H1 (cell line): ENCODE results near the gene PTPRR. TPM values are rescaled to one million over a fixed set of nuclear protein-coding genes. Genes with fewer than 3 reads are reported as not detected.

Experiments used
- CTCF ChIA-PET: fragments of 300-600 bp; sonication (Branson Sonifier 250); formaldehyde crosslinking; loops from one replicate; lab custom pipeline; 2021; ENCODE audit not compliant: partially characterized antibody; lab: Charles Lee
- POLR2A ChIA-PET: fragments of 300-600 bp; sonication (Branson Sonifier 250); formaldehyde crosslinking; loops from one replicate; lab custom pipeline; 2021; ENCODE audit warnings: inconsistent platforms; ENCODE audit not compliant: partially characterized antibody; lab: Charles Lee
- DNase-seq, 2 experiments: peaks; one replicate each; pipeline versions ENCODE4 v3.0.0 to v3.0.0-alpha.2; 2010 to 2022; ENCODE audit warnings: low spot score in 2 of 2, low read depth in 1 of 2, mixed read lengths in 1 of 2
- FAIRE-seq: peaks from 2 replicates; lab custom pipeline; 2011; peaks lifted over from hg19 to GRCh38; lab: Jason Lieb, UNC
- H2AFZ ChIP-seq: 2 replicates; pipeline ENCODE4 v1.8.1; 2012; ENCODE audit warnings: low read length, inconsistent platforms
- H2AK5ac ChIP-seq: 2 replicates; pipeline ENCODE4 v1.6.1; 2013; ENCODE audit warnings: low read depth, low read length
- H2BK120ac ChIP-seq: replicated peaks from 2 replicates; pipeline ENCODE3; 2013; ENCODE audit warnings: low read depth, low read length, inconsistent platforms
- H2BK12ac ChIP-seq: 2 replicates; pipeline ENCODE4 v1.6.1; 2013; ENCODE audit warnings: low read depth, low read length
- H2BK15ac ChIP-seq: 2 replicates; pipeline ENCODE4 v1.6.1; 2013; ENCODE audit warnings: low read length
- H2BK20ac ChIP-seq: 2 replicates; pipeline ENCODE4 v1.6.1; 2013; ENCODE audit warnings: low read length
- H2BK5ac ChIP-seq: 2 replicates; pipeline ENCODE4 v1.6.1; 2013; ENCODE audit warnings: low read depth, low read length
- H3K14ac ChIP-seq: 2 replicates; pipeline ENCODE4 v1.6.1; 2013; ENCODE audit warnings: inconsistent platforms; ENCODE audit not compliant: insufficient read length
- H3K18ac ChIP-seq: 2 replicates; pipeline ENCODE4 v1.6.1; 2013; ENCODE audit warnings: low read length; ENCODE audit errors: extremely low read depth
- H3K23ac ChIP-seq: 2 replicates; pipeline ENCODE4 v1.6.1; 2013; ENCODE audit warnings: inconsistent platforms; ENCODE audit not compliant: insufficient read length
- H3K23me2 ChIP-seq: 2 replicates; pipeline ENCODE4 v1.6.1; 2013; ENCODE audit warnings: low read depth, low read length
- H3K27ac ChIP-seq: 2 replicates; pipeline ENCODE4 v1.6.1; 2011; ENCODE audit warnings: low read depth, low read length, inconsistent platforms
- H3K27me3 ChIP-seq, 4 experiments: replicated peaks in 1 of 4; 1 replicate in 1 of 4; 2 replicates in 3 of 4; pipeline versions ENCODE4 v1.6.1 to v1.8.1; 2011 to 2013; ENCODE audit warnings: low read length in 3 of 4, mild to moderate bottlenecking in 3 of 4, inconsistent platforms in 2 of 4, mixed read lengths in 2 of 4, moderate library complexity in 1 of 4; ENCODE audit not compliant: control insufficient read depth in 3 of 4, insufficient read depth in 3 of 4; ENCODE audit errors: extremely low read depth in 1 of 4
- H3K36me3 ChIP-seq, 4 experiments: 2 replicates each; pipeline versions ENCODE4 v1.6.1 to v1.8.1; 2011 to 2013; ENCODE audit warnings: mild to moderate bottlenecking in 4 of 4, low read length in 3 of 4, moderate library complexity in 2 of 4, control low read depth in 1 of 4, inconsistent platforms in 1 of 4; ENCODE audit not compliant: insufficient read depth in 4 of 4, control insufficient read depth in 2 of 4
- H3K4ac ChIP-seq: replicated peaks from 2 replicates; pipeline ENCODE3; 2013; ENCODE audit warnings: low read length, low read depth, mixed read lengths, inconsistent platforms; ENCODE audit not compliant: insufficient read length
- H3K4me1 ChIP-seq, 4 experiments: replicated peaks in 1 of 4; 1 replicate in 1 of 4; 2 replicates in 3 of 4; pipeline versions ENCODE4 v1.6.1 to v1.8.1; 2011 to 2013; ENCODE audit warnings: low read length in 3 of 4, inconsistent platforms in 2 of 4, mixed read lengths in 1 of 4; ENCODE audit not compliant: insufficient read depth in 4 of 4, control insufficient read depth in 3 of 4
- H3K4me2 ChIP-seq, 2 experiments: 2 replicates each; pipeline versions ENCODE4 v1.6.1 to v1.8.1; 2011 to 2013; ENCODE audit warnings: low read depth in 2 of 2, low read length in 2 of 2, control low read depth in 1 of 2, inconsistent platforms in 1 of 2, mild to moderate bottlenecking in 1 of 2; ENCODE audit not compliant: insufficient read depth in 1 of 2
- H3K4me3 ChIP-seq, 4 experiments: fragments of 200-600, 300-600 bp in 1 of 4; sonication (generic), shearing (Covaris generic), sonication (Bioruptor Twin) in 1 of 4; 2 replicates each; pipeline versions ENCODE4 v1.5.1 to v1.8.1; 2011 to 2016; ENCODE audit warnings: low read length in 4 of 4, low read depth in 3 of 4, control low read depth in 2 of 4, inconsistent platforms in 2 of 4, mild to moderate bottlenecking in 2 of 4, mixed read lengths in 1 of 4, moderate library complexity in 1 of 4; ENCODE audit not compliant: insufficient read depth in 2 of 4; ENCODE audit errors: extremely low read depth in 1 of 4
- H3K56ac ChIP-seq: replicated peaks from 2 replicates; pipeline ENCODE3; 2013; ENCODE audit warnings: low read depth, mild to moderate bottlenecking, mixed read lengths, low read length, inconsistent platforms; ENCODE audit not compliant: insufficient read length
- H3K79me1 ChIP-seq: 2 replicates; pipeline ENCODE4 v1.6.1; 2013; ENCODE audit warnings: low read depth, low read length, control low read depth
- H3K79me2 ChIP-seq, 2 experiments: 2 replicates each; pipeline versions ENCODE4 v1.6.1 to v1.8.1; 2012 to 2013; ENCODE audit warnings: low read length in 2 of 2, mild to moderate bottlenecking in 2 of 2, inconsistent platforms in 1 of 2; ENCODE audit not compliant: insufficient read depth in 2 of 2, control insufficient read depth in 1 of 2
- H3K9ac ChIP-seq, 4 experiments: replicated peaks in 1 of 4; 1 replicate in 1 of 4; 2 replicates in 3 of 4; pipeline versions ENCODE4 v1.6.1 to v1.8.1; 2011 to 2013; ENCODE audit warnings: low read depth in 3 of 4, low read length in 3 of 4, control low read depth in 2 of 4, mild to moderate bottlenecking in 2 of 4, moderate library complexity in 2 of 4, inconsistent platforms in 1 of 4; ENCODE audit errors: extremely low read depth in 1 of 4
- H3K9me3 ChIP-seq, 2 experiments: 2 replicates each; pipeline versions ENCODE4 v1.6.1 to v1.8.1; 2012 to 2013; ENCODE audit warnings: mild to moderate bottlenecking in 2 of 2, moderate library complexity in 2 of 2, control low read depth in 1 of 2, inconsistent platforms in 1 of 2, low read depth in 1 of 2, low read length in 1 of 2, mixed read lengths in 1 of 2; ENCODE audit not compliant: insufficient read depth in 2 of 2
- H4K20me1 ChIP-seq, 2 experiments: replicated peaks in 1 of 2; 2 replicates each; pipeline versions ENCODE3 to v1.8.1; 2011 to 2013; ENCODE audit warnings: inconsistent platforms in 2 of 2, low read length in 2 of 2, mild to moderate bottlenecking in 1 of 2; ENCODE audit not compliant: insufficient read depth in 2 of 2, control insufficient read depth in 1 of 2
- H4K5ac ChIP-seq: 2 replicates; pipeline ENCODE4 v1.6.1; 2013; ENCODE audit warnings: low read length, low read depth, mixed read lengths, inconsistent platforms; ENCODE audit not compliant: insufficient read length
- H4K8ac ChIP-seq: 2 replicates; pipeline ENCODE4 v1.8.0; 2013; ENCODE audit warnings: mild to moderate bottlenecking, moderate library complexity, low read length, inconsistent platforms; ENCODE audit not compliant: insufficient read depth; ENCODE audit errors: extremely low read depth
- H4K91ac ChIP-seq: replicated peaks from 2 replicates; pipeline ENCODE3; 2013; ENCODE audit warnings: low read length, mixed read lengths, inconsistent platforms; ENCODE audit not compliant: insufficient read length
- ASH2L ChIP-seq: fragments of 200-600, 300-600 bp; sonication (generic); IDR thresholded peaks from one replicate; pipeline ENCODE4 v1.7.1; 2017; ENCODE audit warnings: low read length
- BACH1 ChIP-seq: IDR thresholded peaks from 2 replicates; pipeline ENCODE4 v1.6.1; 2012; ENCODE audit warnings: low read length, improper control_type of control experiment
- CBX8 ChIP-seq: fragments of 300-800, 300-1000 bp; sonication (generic); IDR thresholded peaks from 2 replicates; pipeline ENCODE4 v1.7.1; 2016; ENCODE audit warnings: low read depth, low read length, borderline replicate concordance
- EZH2 ChIP-seq: fragments of 200-600 bp; sonication (generic); IDR thresholded peaks from 2 replicates; pipeline ENCODE4 v1.7.1; 2012; ENCODE audit warnings: low read depth, mild to moderate bottlenecking, moderate library complexity, low read length, inconsistent platforms; ENCODE audit not compliant: severe bottlenecking
- JUN ChIP-seq: IDR thresholded peaks from 2 replicates; pipeline ENCODE4 v1.6.1; 2011; ENCODE audit warnings: low read depth, mild to moderate bottlenecking, improper control_type of control experiment, low read length
- KDM5A ChIP-seq: fragments of 200-600 bp; IDR thresholded peaks from 2 replicates; pipeline ENCODE4 v1.7.1; 2012; ENCODE audit warnings: mild to moderate bottlenecking, low read length, inconsistent platforms, mixed read lengths
- POU5F1 ChIP-seq: IDR thresholded peaks from 2 replicates; pipeline ENCODE4 v1.6.1; 2011; ENCODE audit warnings: low read depth, mild to moderate bottlenecking, low read length, moderate library complexity
- RFX5 ChIP-seq: IDR thresholded peaks from 2 replicates; pipeline ENCODE4 v1.6.1; 2011; ENCODE audit warnings: low read depth, low read length, improper control_type of control experiment, borderline replicate concordance
- SAP30 ChIP-seq: fragments of 300-600 bp; sonication (generic); IDR thresholded peaks from 2 replicates; pipeline ENCODE4 v1.7.1; 2012; ENCODE audit warnings: low read length, moderate library complexity, mild to moderate bottlenecking, inconsistent platforms; ENCODE audit not compliant: insufficient read depth, insufficient replicate concordance
- SIN3A ChIP-seq, 2 experiments: IDR thresholded peaks in 1 of 2; conservative IDR thresholded peaks in 1 of 2; 2 replicates each; pipeline ENCODE4 v1.6.1; 2011 to 2012; ENCODE audit warnings: low read length in 2 of 2, improper control_type of control experiment in 1 of 2, low read depth in 1 of 2, mild to moderate bottlenecking in 1 of 2
- SIRT6 ChIP-seq: IDR thresholded peaks from one replicate; pipeline ENCODE4 v1.7.1; 2012; ENCODE audit warnings: low read length, inconsistent platforms
- SP1 ChIP-seq: IDR thresholded peaks from 2 replicates; pipeline ENCODE4 v1.6.1; 2011; ENCODE audit warnings: low read depth, low read length
- SP2 ChIP-seq: IDR thresholded peaks from 2 replicates; pipeline ENCODE4 v1.6.1; 2012; ENCODE audit warnings: mild to moderate bottlenecking, low read length, inconsistent platforms
- SUZ12 ChIP-seq: fragments of 200-600 bp; sonication (generic); IDR thresholded peaks from 2 replicates; pipeline ENCODE4 v1.6.1; 2012; ENCODE audit warnings: mild to moderate bottlenecking, inconsistent platforms, low read length, moderate library complexity, mixed read lengths
- TEAD4 ChIP-seq: IDR thresholded peaks from 2 replicates; pipeline ENCODE4 v1.6.1; 2012; ENCODE audit warnings: low read depth, low read length, inconsistent platforms, mixed read lengths
- WGBS, 2 experiments: shearing (Covaris generic) in 1 of 2; methylation state at CpG; one replicate each; pipeline versions ENCODE4 v1.1.6 to v1.1.7; 2013 to 2015; ENCODE audit warnings: low lambda C conversion rate in 2 of 2, mixed read lengths in 2 of 2, inconsistent platforms in 1 of 2, low coverage in 1 of 2, missing lambda C conversion rate in 1 of 2; ENCODE audit not compliant: insufficient replicate concordance in 2 of 2, insufficient coverage in 1 of 2, insufficient read length in 1 of 2; ENCODE audit errors: extremely low coverage in 1 of 2, missing lambda C conversion rate in 1 of 2; 5-methylcytosine and 5-hydroxymethylcytosine counted together
- polyA plus RNA-seq, 7 experiments: library from polyadenylated mRNA; depleted of rRNA in 3 of 7; stranded (reverse) in 5 of 7; unstranded in 2 of 7; fragments of >200 nt in 5 of 7; fragments of 200-250 nt in 2 of 7; gene quantifications; 1 replicate in 5 of 7; 2 replicates in 1 of 7; 4 replicates in 1 of 7; pipeline versions ENCODE4 v1.2.1 to v1.2.3, GENCODE V29; 2011 to 2013; ENCODE audit warnings: missing spikeins in 2 of 7, mixed read lengths in 2 of 7
- total RNA-seq: library from RNA; stranded (reverse); fragmentation: NEBNext Ultra II Directional; extraction: Animal tissue kit (Norgen Biotek cat#: 25700); gene quantifications from 2 replicates; pipeline ENCODE4 v1.2.1, GENCODE V29; 2021

Gene PTPRR
- total and polyA plus RNA-seq, 2 of the 8 experiments (the other 6 are each of a cell fraction or from before 2014, with no cell fraction given) = 0.07 to 0.35 TPM

DNA sequence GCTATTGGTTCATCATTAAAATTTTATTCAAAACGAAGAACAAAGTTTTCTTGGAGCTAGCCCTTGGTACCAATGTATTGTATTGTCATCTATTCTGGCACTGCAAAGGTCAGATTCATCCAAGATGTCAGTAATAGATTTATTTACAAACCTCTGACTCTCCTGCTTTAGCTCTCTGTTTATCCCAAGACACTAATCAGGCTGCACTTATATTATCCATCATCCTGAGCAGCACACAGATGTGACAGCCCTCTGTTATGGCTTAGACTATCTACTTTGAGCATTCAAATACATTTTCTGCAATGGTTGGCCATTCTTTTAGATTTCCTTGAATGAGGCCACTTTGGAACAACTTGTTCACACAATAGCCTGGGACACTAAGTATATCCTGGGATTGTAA lies 5.0 kb upstream of the PTPRR start:
- no peak overlapping the region for H2BK15ac ChIP-seq
- no peaks in the 10 kb centered on the region for H3K79me2 ChIP-seq
- no peak overlapping the region for H3K4me3 ChIP-seq
- no peak overlapping the region for H3K14ac ChIP-seq
- CTCF ChIA-PET = interaction anchor here (0.6 to 1.4 kb wide), 2 partner anchors 86 to 105 kb away, joined by 3 to 4 read pairs; no protein-coding TSS in a partner anchor
- no peak overlapping the region for H3K23ac ChIP-seq
- H3K9me3 ChIP-seq = no peaks in the 10 kb centered on the region
- no peaks in the 10 kb centered on the region for H4K20me1 ChIP-seq
- POLR2A ChIA-PET = no interaction called here
- no peak overlapping the region for H2AFZ ChIP-seq
- no peak overlapping the region for H4K8ac ChIP-seq
- no peaks in the 10 kb centered on the region for H3K36me3 ChIP-seq
- DNase-seq (no peak), FAIRE-seq (no peak)
- H3K9ac ChIP-seq = no peak overlapping the region
- no peak overlapping the region for H4K91ac ChIP-seq
- H2BK5ac ChIP-seq = no peak overlapping the region
- no peak overlapping the region for H3K4me2 ChIP-seq
- no peak overlapping the region for H2AK5ac ChIP-seq
- no peak overlapping the region for H2BK20ac ChIP-seq
- no peak overlapping the region for H2BK12ac ChIP-seq
- H3K4ac ChIP-seq = no peak overlapping the region
- peaks cover 0 to 5% (median 3%) of the 10 kb centered on the region in 4 experiments; a peak in 5 of 7 replicates for H3K27me3 ChIP-seq
- H2BK120ac ChIP-seq = no peak overlapping the region
- 82% methylated on average over 1 of the region's 1 CpG; no CpG with 5 or more reads in 1 of the 2 experiments for WGBS, 2 experiments
- no peak overlapping the region for H3K27ac ChIP-seq
- no peak overlapping the region for H3K56ac ChIP-seq
- peaks cover 0 to 3% (median 0%) of the 10 kb centered on the region in 4 experiments; a peak in 2 of 7 replicates for H3K4me1 ChIP-seq
- no peak overlapping the region for H4K5ac ChIP-seq
- H3K79me1 ChIP-seq = no peaks in the 10 kb centered on the region
- H3K23me2 ChIP-seq = no peaks in the 10 kb centered on the region; the same call in 1 of the 2 replicates
- H3K18ac ChIP-seq = no peak overlapping the region
- TF ChIP-seq EZH2 = no peak
- TF ChIP-seq SIRT6 = no peak
- TF ChIP-seq RFX5 = no peak
- TF ChIP-seq TEAD4 = no peak
- TF ChIP-seq BACH1 = no peak
- TF ChIP-seq SP2 = no peak
- no peak for TF ChIP-seq KDM5A
- TF ChIP-seq SAP30 = no peak
- no peak for TF ChIP-seq ASH2L
- no peak for TF ChIP-seq POU5F1
- TF ChIP-seq CBX8 = no peak
- no peak for TF ChIP-seq JUN
- TF ChIP-seq SUZ12 = no peak
- TF ChIP-seq SP1 = no peak
- no peak for TF ChIP-seq SIN3A (conservative IDR thresholded peaks at IDR 0.05 in 1 of 2, IDR thresholded peaks at IDR 0.05 in 1 of 2; ENCODE audit: low read depth in 1 of 2, low read length in 2 of 2)
